Stimulated activated memory B cell treated with anti-CD40 and anti-IgM and Interleukin-4, amounts not matched to agents 10 μg/mL and 1 μg/mL and 100 μg/mL, for 72 hours (primary cell): ENCODE data around the gene RARRES2.

Source experiments
- ATAC-seq: fragments of 150-1000 bp; cut with Tn5 transposase; 2 replicates; pipeline ENCODE4 v1.10.0; 2021
- H3K27ac Mint-ChIP-seq: one replicate; pipeline ENCODE4 v1.8.0; 2022; ENCODE audit warnings: mild to moderate bottlenecking, mixed read lengths
- H3K27me3 Mint-ChIP-seq: one replicate; pipeline ENCODE4 v1.8.0; 2022; ENCODE audit warnings: mixed read lengths
- H3K36me3 Mint-ChIP-seq: one replicate; pipeline ENCODE4 v1.8.0; 2022; ENCODE audit warnings: mixed read lengths
- H3K4me1 Mint-ChIP-seq: one replicate; pipeline ENCODE4 v1.8.0; 2022; ENCODE audit warnings: mixed read lengths
- H3K4me3 Mint-ChIP-seq: one replicate; pipeline ENCODE4 v1.8.0; 2022; ENCODE audit warnings: mild to moderate bottlenecking, moderate library complexity, mixed read lengths
- H3K9me3 Mint-ChIP-seq: one replicate; pipeline ENCODE4 v1.8.0; 2022; ENCODE audit warnings: mixed read lengths

RARRES2 gene

GRCh38 chr7:150360363-150361058 lies 19.1 kb upstream of the RARRES2 start:
- Mint-ChIP-seq H3K27me3 (no peaks in the 10 kb centered on the region), H3K4me3 (no peak overlapping the region), H3K9me3 (peaks cover 6% of the 10 kb centered on the region), H3K36me3 (no peaks in the 10 kb centered on the region), H3K4me1 (peaks cover 62% of the 10 kb centered on the region), H3K27ac (peak overlapping the region; percentile 80)
- no peak for ATAC-seq

GRCh38 chr7:150359622-150360362 lies 18.4 kb upstream of the RARRES2 start:
- H3K9me3 Mint-ChIP-seq: peaks cover 6% of the 10 kb centered on the region
- no peaks in the 10 kb centered on the region for H3K27me3 Mint-ChIP-seq
- ATAC-seq: no peak
- peak overlapping the region; percentile 80 for H3K27ac Mint-ChIP-seq
- H3K4me3 Mint-ChIP-seq: no peak overlapping the region
- peaks cover 56% of the 10 kb centered on the region for H3K4me1 Mint-ChIP-seq
- no peaks in the 10 kb centered on the region for H3K36me3 Mint-ChIP-seq

- ATAC-seq: no peak
- peak overlapping the region; percentile 80 for H3K27ac Mint-ChIP-seq
- no peak overlapping the region for H3K4me3 Mint-ChIP-seq
- H3K36me3 Mint-ChIP-seq: no peaks in the 10 kb centered on the region
- H3K9me3 Mint-ChIP-seq: peaks cover 6% of the 10 kb centered on the region
- no peaks in the 10 kb centered on the region for H3K27me3 Mint-ChIP-seq
- H3K4me1 Mint-ChIP-seq: peaks cover 53% of the 10 kb centered on the region
Observed at GRCh38 chr7:150358988-150359621, 17.7 kb upstream of the RARRES2 start.

GRCh38 chr7:150358433-150358832 lies 17.0 kb upstream of the RARRES2 start:
- peaks cover 6% of the 10 kb centered on the region for H3K9me3 Mint-ChIP-seq
- H3K4me1 Mint-ChIP-seq: peaks cover 46% of the 10 kb centered on the region
- no peaks in the 10 kb centered on the region for H3K36me3 Mint-ChIP-seq
- no peaks in the 10 kb centered on the region for H3K27me3 Mint-ChIP-seq
- peak overlapping the region; percentile 80 for H3K27ac Mint-ChIP-seq
- no peak for ATAC-seq
- no peak overlapping the region for H3K4me3 Mint-ChIP-seq

- Mint-ChIP-seq H3K4me1 (peaks cover 41% of the 10 kb centered on the region), H3K27me3 (no peaks in the 10 kb centered on the region), H3K4me3 (no peak overlapping the region)
Observed at GRCh38 chr7:150357771-150358427, 16.5 kb upstream of the RARRES2 start.

GRCh38 chr7:150357270-150357669 lies 15.8 kb upstream of the RARRES2 start:
- H3K27ac Mint-ChIP-seq: peak overlapping the region; percentile 80

More at GRCh38 chr7:150357771-150358427, 16.5 kb upstream of the RARRES2 start:
- H3K9me3 Mint-ChIP-seq: peaks cover 6% of the 10 kb centered on the region
- peak; percentile 39 for ATAC-seq
- no peaks in the 10 kb centered on the region for H3K36me3 Mint-ChIP-seq
- H3K27ac Mint-ChIP-seq: peak overlapping the region; percentile 80

GRCh38 chr7:150356265-150356897 lies 15.0 kb upstream of the RARRES2 start:
- Mint-ChIP-seq H3K4me1 (peaks cover 35% of the 10 kb centered on the region), H3K27ac (no peak overlapping the region), H3K9me3 (peaks cover 6% of the 10 kb centered on the region), H3K36me3 (no peaks in the 10 kb centered on the region), H3K27me3 (no peaks in the 10 kb centered on the region), H3K4me3 (no peak overlapping the region)
- no peak for ATAC-seq

More at GRCh38 chr7:150357270-150357669, 15.8 kb upstream of the RARRES2 start:
- Mint-ChIP-seq H3K4me1 (peaks cover 35% of the 10 kb centered on the region), H3K9me3 (peaks cover 6% of the 10 kb centered on the region), H3K36me3 (no peaks in the 10 kb centered on the region), H3K4me3 (no peak overlapping the region), H3K27me3 (no peaks in the 10 kb centered on the region)
- ATAC-seq: peak; percentile 70

GRCh38 chr7:150355666-150356059 lies 14.2 kb upstream of the RARRES2 start:
- no peaks in the 10 kb centered on the region for H3K27me3 Mint-ChIP-seq
- H3K36me3 Mint-ChIP-seq: no peaks in the 10 kb centered on the region
- H3K4me1 Mint-ChIP-seq: peaks cover 35% of the 10 kb centered on the region
- ATAC-seq: no peak
- H3K27ac Mint-ChIP-seq: no peak overlapping the region
- H3K9me3 Mint-ChIP-seq: peaks cover 6% of the 10 kb centered on the region
- no peak overlapping the region for H3K4me3 Mint-ChIP-seq

GRCh38 chr7:150351587-150352194 lies 10.3 kb upstream of the RARRES2 start:
- H3K27me3 Mint-ChIP-seq: peaks cover 2% of the 10 kb centered on the region
- no peak for ATAC-seq

GRCh38 chr7:150346922-150347321 lies 5.5 kb upstream of the RARRES2 start:
- Mint-ChIP-seq H3K36me3 (peaks cover 11% of the 10 kb centered on the region), H3K9me3 (peaks cover 4% of the 10 kb centered on the region), H3K4me1 (no peaks in the 10 kb centered on the region), H3K4me3 (no peak overlapping the region), H3K27me3 (peaks cover 30% of the 10 kb centered on the region), H3K27ac (no peak overlapping the region)
- no peak for ATAC-seq

More at GRCh38 chr7:150351587-150352194, 10.3 kb upstream of the RARRES2 start:
- Mint-ChIP-seq H3K4me1 (peaks cover 5% of the 10 kb centered on the region), H3K36me3 (no peaks in the 10 kb centered on the region), H3K9me3 (no peaks in the 10 kb centered on the region), H3K27ac (no peak overlapping the region), H3K4me3 (no peak overlapping the region)

GRCh38 chr7:150345012-150345411 lies 3.6 kb upstream of the RARRES2 start:
- H3K27me3 Mint-ChIP-seq: peaks cover 49% of the 10 kb centered on the region

GRCh38 chr7:150344299-150344698 lies 2.9 kb upstream of the RARRES2 start:
- no peak overlapping the region for H3K27ac Mint-ChIP-seq
- no peak for ATAC-seq

More at GRCh38 chr7:150345012-150345411, 3.6 kb upstream of the RARRES2 start:
- Mint-ChIP-seq H3K4me3 (no peak overlapping the region), H3K36me3 (peaks cover 17% of the 10 kb centered on the region), H3K27ac (no peak overlapping the region), H3K4me1 (peaks cover 15% of the 10 kb centered on the region), H3K9me3 (peaks cover 4% of the 10 kb centered on the region)
- ATAC-seq: no peak

GRCh38 chr7:150343225-150343624 lies 1.8 kb upstream of the RARRES2 start:
- Mint-ChIP-seq H3K4me3 (no peak overlapping the region), H3K27me3 (peaks cover 66% of the 10 kb centered on the region), H3K9me3 (peaks cover 4% of the 10 kb centered on the region), H3K36me3 (peaks cover 28% of the 10 kb centered on the region), H3K4me1 (peaks cover 28% of the 10 kb centered on the region), H3K27ac (no peak overlapping the region)
- ATAC-seq: no peak

More at GRCh38 chr7:150344299-150344698, 2.9 kb upstream of the RARRES2 start:
- H3K9me3 Mint-ChIP-seq: peaks cover 4% of the 10 kb centered on the region
- peaks cover 19% of the 10 kb centered on the region for H3K36me3 Mint-ChIP-seq
- H3K4me1 Mint-ChIP-seq: peaks cover 22% of the 10 kb centered on the region
- no peak overlapping the region for H3K4me3 Mint-ChIP-seq
- H3K27me3 Mint-ChIP-seq: peaks cover 57% of the 10 kb centered on the region

- peaks cover 38% of the 10 kb centered on the region for H3K36me3 Mint-ChIP-seq
- peak overlapping the region; percentile 42 for H3K4me3 Mint-ChIP-seq
- peaks cover 74% of the 10 kb centered on the region for H3K27me3 Mint-ChIP-seq
- ATAC-seq: no peak
- H3K27ac Mint-ChIP-seq: no peak overlapping the region
- H3K4me1 Mint-ChIP-seq: peaks cover 34% of the 10 kb centered on the region
- H3K9me3 Mint-ChIP-seq: peaks cover 4% of the 10 kb centered on the region
Observed at GRCh38 chr7:150342121-150342408, 636 bp upstream of the RARRES2 start.
